ENCODE results near the gene SSR1. TPM values are rescaled to one million over a fixed set of nuclear protein-coding genes. Genes with fewer than 3 reads are reported as not detected.

The SSR1 gene
- total and polyA plus RNA-seq, 2 of the 13 experiments (the other 11 are each of a cell fraction or from before 2014, with no cell fraction given): 203 to 243 TPM

GRCh38 chr6:7270320-7271204, 42.4 kb downstream of the SSR1 start (continued):
- 0 out of 2 replicates have a peak, but pooled peaks have one; percentile 54 for TF ChIP-seq ZMAT3 (CRISPR knock-in tag; conservative IDR thresholded peaks at IDR 0.05)
- TF ChIP-seq SAP130 (CRISPR knock-in tag; IDR thresholded peaks at IDR 0.05; ENCODE audit: low read depth): peak; percentile 77
- peak; percentile 77 for TF ChIP-seq SKI (IDR thresholded peaks at IDR 0.05; ENCODE audit: partially characterized antibody)
- TF ChIP-seq, protein P1, sequence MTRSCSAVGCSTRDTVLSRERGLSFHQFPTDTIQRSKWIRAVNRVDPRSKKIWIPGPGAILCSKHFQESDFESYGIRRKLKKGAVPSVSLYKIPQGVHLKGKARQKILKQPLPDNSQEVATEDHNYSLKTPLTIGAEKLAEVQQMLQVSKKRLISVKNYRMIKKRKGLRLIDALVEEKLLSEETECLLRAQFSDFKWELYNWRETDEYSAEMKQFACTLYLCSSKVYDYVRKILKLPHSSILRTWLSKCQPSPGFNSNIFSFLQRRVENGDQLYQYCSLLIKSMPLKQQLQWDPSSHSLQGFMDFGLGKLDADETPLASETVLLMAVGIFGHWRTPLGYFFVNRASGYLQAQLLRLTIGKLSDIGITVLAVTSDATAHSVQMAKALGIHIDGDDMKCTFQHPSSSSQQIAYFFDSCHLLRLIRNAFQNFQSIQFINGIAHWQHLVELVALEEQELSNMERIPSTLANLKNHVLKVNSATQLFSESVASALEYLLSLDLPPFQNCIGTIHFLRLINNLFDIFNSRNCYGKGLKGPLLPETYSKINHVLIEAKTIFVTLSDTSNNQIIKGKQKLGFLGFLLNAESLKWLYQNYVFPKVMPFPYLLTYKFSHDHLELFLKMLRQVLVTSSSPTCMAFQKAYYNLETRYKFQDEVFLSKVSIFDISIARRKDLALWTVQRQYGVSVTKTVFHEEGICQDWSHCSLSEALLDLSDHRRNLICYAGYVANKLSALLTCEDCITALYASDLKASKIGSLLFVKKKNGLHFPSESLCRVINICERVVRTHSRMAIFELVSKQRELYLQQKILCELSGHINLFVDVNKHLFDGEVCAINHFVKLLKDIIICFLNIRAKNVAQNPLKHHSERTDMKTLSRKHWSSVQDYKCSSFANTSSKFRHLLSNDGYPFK (CRISPR knock-in tag; IDR thresholded peaks at IDR 0.05; ENCODE audit: borderline replicate concordance): peak; percentile 52; the same call in 1 of the 2 replicates
- TF ChIP-seq ZNF354B (CRISPR knock-in tag; IDR thresholded peaks at IDR 0.05): peak; percentile 87; the same call in 1 of the 2 replicates
- peak; percentile 56; the same call in 1 of the 2 replicates for TF ChIP-seq ZNF768 (CRISPR knock-in tag; IDR thresholded peaks at IDR 0.05)
- peak; percentile 54 for TF ChIP-seq TBX3 (IDR thresholded peaks at IDR 0.05; ENCODE audit: borderline replicate concordance)
- peak; percentile 55; the same call in 1 of the 2 replicates for TF ChIP-seq ZNF441 (CRISPR knock-in tag; IDR thresholded peaks at IDR 0.05; ENCODE audit: borderline replicate concordance)
- TF ChIP-seq ARID2 (CRISPR knock-in tag; IDR thresholded peaks at IDR 0.05; ENCODE audit: borderline replicate concordance): peak; percentile 86; the same call in 1 of the 2 replicates
- TF ChIP-seq BORCS8-MEF2B (CRISPR knock-in tag; IDR thresholded peaks at IDR 0.05): peak; percentile 49; the same call in 1 of the 2 replicates
- TF ChIP-seq MAFK (conservative IDR thresholded peaks at IDR 0.05 in 1 of 2, IDR thresholded peaks at IDR 0.05 in 1 of 2; ENCODE audit: low read length in 2 of 2): no peak
- TF ChIP-seq ZFP82 (CRISPR knock-in tag; IDR thresholded peaks at IDR 0.05; ENCODE audit: borderline replicate concordance): no peak
- TF ChIP-seq HOXA3 (CRISPR knock-in tag; IDR thresholded peaks at IDR 0.05): peak; percentile 70
- peak; percentile 56; the same call in 1 of the 2 replicates for TF ChIP-seq KMT2B (CRISPR knock-in tag; IDR thresholded peaks at IDR 0.05)
- TF ChIP-seq FOXP1 (IDR thresholded peaks at IDR 0.05): peak; percentile 60; the same call in 1 of the 2 replicates
- TF ChIP-seq FOXP1 (CRISPR knock-in tag; IDR thresholded peaks at IDR 0.05): no peak; the same call in 1 of the 2 replicates
- TF ChIP-seq NFATC3 (CRISPR knock-in tag; IDR thresholded peaks at IDR 0.05): no peak
- no peak for TF ChIP-seq ZNF790 (CRISPR knock-in tag; IDR thresholded peaks at IDR 0.05; ENCODE audit: borderline replicate concordance)
- peak; percentile 90 to 91 for TF ChIP-seq NR2F1 (CRISPR knock-in tag; IDR thresholded peaks at IDR 0.05)
- TF ChIP-seq CBFB (CRISPR knock-in tag; IDR thresholded peaks at IDR 0.05): 0 out of 2 replicates have a peak, but pooled peaks have one; percentile 56
- TF ChIP-seq ZNF282 (IDR thresholded peaks at IDR 0.05; ENCODE audit: partially characterized antibody): no peak
- peak; percentile 98 for TF ChIP-seq HIC2 (CRISPR knock-in tag; IDR thresholded peaks at IDR 0.05; ENCODE audit: low read depth)
- TF ChIP-seq KAT7 (CRISPR knock-in tag; IDR thresholded peaks at IDR 0.05; ENCODE audit: borderline replicate concordance): 0 out of 2 replicates have a peak, but pooled peaks have one; percentile 37
- peak; percentile 16; the same call in 1 of the 2 replicates for TF ChIP-seq ZNF333 (CRISPR knock-in tag; IDR thresholded peaks at IDR 0.05; ENCODE audit: borderline replicate concordance)
- no peak for TF ChIP-seq NFYB (CRISPR knock-in tag; IDR thresholded peaks at IDR 0.05)
- TF ChIP-seq ZFX (CRISPR knock-in tag; IDR thresholded peaks at IDR 0.05; ENCODE audit: low read depth): peak; percentile 48; the same call in 1 of the 2 replicates
- peak; percentile 76; the same call in 1 of the 2 replicates for TF ChIP-seq RXRB (CRISPR knock-in tag; IDR thresholded peaks at IDR 0.05; ENCODE audit: borderline replicate concordance)
